Endothelial cell of umbilical vein (primary cell): Measurements from ENCODE around the gene GADD45A. TPM values are rescaled to one million over a fixed set of nuclear protein-coding genes. Genes with fewer than 3 reads are reported as not detected.

Experiments
- BruUV-seq: library from RNA; stranded (reverse); fragments of 400-500 nt; replicated peaks from 2 replicates; lab custom pipeline; 2021; lab: Mats Ljungman, UMichigan
- CTCF ChIA-PET: fragments of 300-600, 350-600 bp; sonication (Branson Sonifier 250); formaldehyde crosslinking; loops from one replicate; lab custom pipeline; 2021; ENCODE audit warnings: antibody characterized with exemption, inconsistent platforms; lab: Charles Lee
- POLR2A ChIA-PET: fragments of 300-600, 350-600 bp; sonication (Branson Sonifier 250); formaldehyde crosslinking; loops from one replicate; lab custom pipeline; 2021; ENCODE audit warnings: antibody characterized with exemption, inconsistent platforms; lab: Charles Lee
- DNase-seq: peaks from one replicate; pipeline ENCODE4 v3.0.0-alpha.2; 2011; ENCODE audit warnings: low read depth, low spot score
- FAIRE-seq: peaks from 2 replicates; lab custom pipeline; 2011; peaks lifted over from hg19 to GRCh38; lab: Jason Lieb, UNC
- H2AFZ ChIP-seq: 2 replicates; pipeline ENCODE4 v1.6.0; 2012; ENCODE audit warnings: low read depth, low read length, control low read depth, inconsistent platforms
- H3K27ac ChIP-seq: 2 replicates; pipeline ENCODE4 v1.5.1; 2011; ENCODE audit warnings: low read depth, mild to moderate bottlenecking, control low read depth, low read length, moderate library complexity; ENCODE audit not compliant: insufficient read depth
- H3K27me3 ChIP-seq, 2 experiments: 2 replicates each; pipeline versions ENCODE4 v1.6.0 to v1.6.1; 2011; ENCODE audit warnings: low read length in 2 of 2, mixed read lengths in 1 of 2; ENCODE audit not compliant: control insufficient read depth in 2 of 2, insufficient read depth in 2 of 2
- H3K36me3 ChIP-seq, 2 experiments: 2 replicates in 1 of 2; 3 replicates in 1 of 2; pipeline ENCODE4 v1.5.1; 2011; ENCODE audit warnings: low read length in 2 of 2, mild to moderate bottlenecking in 1 of 2, moderate library complexity in 1 of 2; ENCODE audit not compliant: control insufficient read depth in 2 of 2, insufficient read depth in 2 of 2; ENCODE audit errors: extremely low read depth in 1 of 2
- H3K4me1 ChIP-seq: 3 replicates; pipeline ENCODE4 v1.5.1; 2011; ENCODE audit warnings: mild to moderate bottlenecking, low read length; ENCODE audit not compliant: control insufficient read depth, insufficient read depth; ENCODE audit errors: extremely low read depth
- H3K4me2 ChIP-seq: 2 replicates; pipeline ENCODE4 v1.6.1; 2011; ENCODE audit warnings: low read length, control low read depth, mixed read lengths; ENCODE audit not compliant: insufficient read depth
- H3K4me3 ChIP-seq, 3 experiments: fragments of 200-600 bp in 1 of 3; sonication (generic), shearing (Covaris generic) in 1 of 3; replicated peaks in 1 of 3; 2 replicates each; pipeline ENCODE4 v1.5.1; 2011 to 2016; ENCODE audit warnings: control low read depth in 3 of 3, low read length in 3 of 3, mild to moderate bottlenecking in 2 of 3, inconsistent platforms in 1 of 3, low read depth in 1 of 3, moderate library complexity in 1 of 3; ENCODE audit not compliant: insufficient read depth in 1 of 3
- H3K79me2 ChIP-seq: 2 replicates; pipeline ENCODE4 v1.6.0; 2012; ENCODE audit warnings: low read length, inconsistent platforms; ENCODE audit not compliant: control insufficient read depth, insufficient read depth
- H3K9ac ChIP-seq: replicated peaks from 2 replicates; pipeline ENCODE3; 2011; ENCODE audit warnings: low read length, control low read depth; ENCODE audit not compliant: insufficient read depth; ENCODE audit errors: extremely low read depth
- H3K9me1 ChIP-seq: replicated peaks from 3 replicates; pipeline ENCODE4 v1.6.0; 2011; ENCODE audit warnings: mild to moderate bottlenecking, low read length; ENCODE audit not compliant: control insufficient read depth, insufficient read depth; ENCODE audit errors: extremely low read depth
- H3K9me3 ChIP-seq: replicated peaks from 2 replicates; pipeline ENCODE4 v1.5.1; 2012; ENCODE audit warnings: low read length, inconsistent platforms; ENCODE audit not compliant: control insufficient read depth, insufficient read depth
- H4K20me1 ChIP-seq: replicated peaks from 2 replicates; pipeline ENCODE3; 2011; ENCODE audit warnings: mild to moderate bottlenecking, low read length; ENCODE audit not compliant: control insufficient read depth, insufficient read depth; ENCODE audit errors: extremely low read depth
- EZH2 ChIP-seq: IDR thresholded peaks from 2 replicates; pipeline ENCODE4 v1.6.1; 2012; ENCODE audit warnings: borderline replicate concordance, low read depth, mild to moderate bottlenecking, moderate library complexity, low read length, inconsistent platforms; ENCODE audit not compliant: severe bottlenecking
- FOS ChIP-seq: IDR thresholded peaks from 2 replicates; pipeline ENCODE4 v1.6.1; 2011; ENCODE audit warnings: mild to moderate bottlenecking, low read length, moderate library complexity, borderline replicate concordance; ENCODE audit not compliant: insufficient read depth
- GATA2 ChIP-seq: IDR thresholded peaks from 2 replicates; pipeline ENCODE4 v1.7.0; 2011; ENCODE audit warnings: low read depth, mild to moderate bottlenecking, moderate library complexity, mixed read lengths, low read length; ENCODE audit not compliant: insufficient read length, insufficient read depth
- JUN ChIP-seq: IDR thresholded peaks from 2 replicates; pipeline ENCODE4 v1.6.1; 2011; ENCODE audit warnings: borderline replicate concordance, low read depth; ENCODE audit not compliant: insufficient read length, insufficient read depth
- MAX ChIP-seq: IDR thresholded peaks from 2 replicates; pipeline ENCODE4 v1.6.1; 2011; ENCODE audit not compliant: insufficient read depth, insufficient read length
- MYC ChIP-seq: IDR thresholded peaks from one replicate; pipeline ENCODE4 v1.6.1; 2011; ENCODE audit warnings: mild to moderate bottlenecking, low read depth, low read length
- POLR2A ChIP-seq: IDR thresholded peaks from 2 replicates; pipeline ENCODE4 v1.6.1; 2012; ENCODE audit warnings: low read depth, mild to moderate bottlenecking, control low read depth, low read length
- POLR2AphosphoS5 ChIP-seq: IDR thresholded peaks from 2 replicates; pipeline ENCODE4 v1.6.1; 2012; ENCODE audit warnings: low read depth, mild to moderate bottlenecking, control low read depth, low read length, moderate library complexity; ENCODE audit not compliant: insufficient read depth
- dilution Hi-C: fragments of 300-500 bp; cut with MboI; formaldehyde crosslinking; loops from one replicate; pipeline ENCODE4 v1.15.0; 2019; ENCODE audit warnings: low sequenced_read_pairs; ENCODE audit not compliant: extremely low pct_ligation_motif_present
- intact Hi-C: fragments of 100-400 bp; cut with micrococcal nuclease; formaldehyde crosslinking; loops from one replicate; pipeline ENCODE4 v1.10.0; 2022
- polyA plus RNA-seq, 4 experiments: library from polyadenylated mRNA; depleted of rRNA in 3 of 4; stranded (reverse) in 3 of 4; unstranded in 1 of 4; fragments of >200 nt; gene quantifications; 2 replicates each; pipeline versions ENCODE4 v1.2.1 to v1.2.3, GENCODE V29; 2011 to 2012; ENCODE audit warnings: missing spikeins in 1 of 4
- total RNA-seq: library from RNA; stranded (reverse); gene quantifications from 2 replicates; pipeline ENCODE4 v1.2.3, GENCODE V29; 2021
- TF ChIP-seq, protein P1 (sequence below), 2 donors: IDR thresholded peaks; 1 replicate in 1 of 2; 2 replicates in 1 of 2; pipeline ENCODE4 v1.5.1; 2011; ENCODE audit warnings: low read length in 2 of 2, mild to moderate bottlenecking in 2 of 2, moderate library complexity in 2 of 2, control low read depth in 1 of 2, inconsistent platforms in 1 of 2, low read depth in 1 of 2; ENCODE audit not compliant: insufficient read depth in 1 of 2; ENCODE audit errors: extremely low read depth in 1 of 2

GADD45A gene
- total and polyA plus RNA-seq, 2 donors (not counting 3 experiments of a cell fraction or from before 2014, with no cell fraction given), result 77.4 to 87.6 TPM

GRCh38 chr1:67676287-67676686 lies 8.7 kb upstream of the GADD45A start:
- no peak overlapping the region for H3K9ac ChIP-seq
- BruUV-seq, result no TSS peak
- no peaks in the 10 kb centered on the region for H3K9me3 ChIP-seq
- CTCF ChIA-PET, result interaction anchor here (0.7 to 1.6 kb wide), 2 partner anchors 115 to 138 kb away, joined by 3 to 4 read pairs; no protein-coding TSS in a partner anchor
- H4K20me1 ChIP-seq, result no peaks in the 10 kb centered on the region
- H3K79me2 ChIP-seq, result no peaks in the 10 kb centered on the region
- no peak overlapping the region for H2AFZ ChIP-seq
- dilution Hi-C loops (no loop called here), intact Hi-C loops (no loop called here)
- POLR2A ChIA-PET, result interaction anchor here (2.6 kb wide), 1 partner anchor 9 kb away, joined by 22 read pairs; the partner anchor contains the start of gene GADD45A
- no peak for DNase-seq
- no peaks in the 10 kb centered on the region for H3K27me3 ChIP-seq
- no peak overlapping the region for H3K4me2 ChIP-seq
- no peak overlapping the region for H3K4me3 ChIP-seq
- no peak overlapping the region for H3K27ac ChIP-seq
- FAIRE-seq, result no peak
- TF ChIP-seq, protein P1, sequence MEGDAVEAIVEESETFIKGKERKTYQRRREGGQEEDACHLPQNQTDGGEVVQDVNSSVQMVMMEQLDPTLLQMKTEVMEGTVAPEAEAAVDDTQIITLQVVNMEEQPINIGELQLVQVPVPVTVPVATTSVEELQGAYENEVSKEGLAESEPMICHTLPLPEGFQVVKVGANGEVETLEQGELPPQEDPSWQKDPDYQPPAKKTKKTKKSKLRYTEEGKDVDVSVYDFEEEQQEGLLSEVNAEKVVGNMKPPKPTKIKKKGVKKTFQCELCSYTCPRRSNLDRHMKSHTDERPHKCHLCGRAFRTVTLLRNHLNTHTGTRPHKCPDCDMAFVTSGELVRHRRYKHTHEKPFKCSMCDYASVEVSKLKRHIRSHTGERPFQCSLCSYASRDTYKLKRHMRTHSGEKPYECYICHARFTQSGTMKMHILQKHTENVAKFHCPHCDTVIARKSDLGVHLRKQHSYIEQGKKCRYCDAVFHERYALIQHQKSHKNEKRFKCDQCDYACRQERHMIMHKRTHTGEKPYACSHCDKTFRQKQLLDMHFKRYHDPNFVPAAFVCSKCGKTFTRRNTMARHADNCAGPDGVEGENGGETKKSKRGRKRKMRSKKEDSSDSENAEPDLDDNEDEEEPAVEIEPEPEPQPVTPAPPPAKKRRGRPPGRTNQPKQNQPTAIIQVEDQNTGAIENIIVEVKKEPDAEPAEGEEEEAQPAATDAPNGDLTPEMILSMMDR (IDR thresholded peaks at IDR 0.05; ENCODE audit: extremely low read depth in 1 of 2, insufficient read depth in 1 of 2, low read depth in 1 of 2, low read length in 2 of 2), result no peak
- TF ChIP-seq EZH2 (no peak), MYC (no peak), FOS (no peak), POLR2A (no peak), MAX (no peak), JUN (no peak), POLR2AphosphoS5 (no peak), GATA2 (no peak)
- H3K36me3 ChIP-seq, result no peaks in the 10 kb centered on the region
- H3K4me1 ChIP-seq, result peaks cover 18% of the 10 kb centered on the region
- no peaks in the 10 kb centered on the region for H3K9me1 ChIP-seq
